Stimulated activated CD4-positive, alpha-beta T cell treated with anti-CD3 and anti-CD28 coated beads, Interleukin-1b, Interleukin-23, amount 100 ng/mL, for 24 hours (primary cell): ENCODE results near the gene PPP1R9B.

ENCODE experiments used
- DNase-seq, 4 experiments: peaks; one replicate each; pipeline ENCODE4 v3.0.0-alpha.2; 2020; ENCODE audit warnings: low read depth in 4 of 4, low spot score in 1 of 4

Gene PPP1R9B

DNA sequence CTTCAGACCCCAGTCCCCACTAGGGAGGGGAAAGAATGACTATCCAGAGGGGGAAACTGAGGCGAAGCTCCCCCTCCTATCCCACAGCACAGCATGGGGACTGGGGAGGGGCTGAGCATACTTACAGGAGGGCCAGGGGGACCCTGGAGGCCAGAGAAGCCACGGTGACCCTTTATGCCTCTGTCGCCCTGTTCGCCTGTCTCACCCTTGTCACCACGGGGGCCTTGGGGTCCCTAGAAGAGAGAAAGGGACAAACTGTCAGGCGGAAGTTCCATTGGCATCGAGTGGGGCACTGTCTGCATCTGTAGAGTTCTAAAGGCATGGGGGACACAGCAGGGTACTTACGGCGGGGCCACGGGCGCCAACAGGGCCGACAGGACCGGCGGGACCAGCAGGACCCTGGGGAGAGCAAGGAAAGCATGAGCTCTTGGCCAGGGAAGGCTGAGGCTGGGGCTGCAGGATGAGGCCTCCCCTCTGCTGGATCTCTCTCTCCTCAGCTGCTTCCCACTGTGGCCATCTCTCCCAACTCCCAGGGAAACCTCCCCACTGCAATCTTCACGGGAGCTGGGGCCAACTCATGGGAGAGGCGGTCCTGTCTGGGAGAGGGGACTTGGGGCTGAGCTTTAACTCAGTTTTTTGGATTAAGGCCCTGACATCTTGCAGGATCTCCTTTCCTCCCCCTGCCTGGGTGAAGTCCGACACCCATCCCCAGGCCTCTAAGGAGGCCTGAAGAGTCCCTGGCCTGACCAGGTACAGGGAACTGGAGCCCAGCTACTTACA, 37.5 kb upstream of the PPP1R9B start:
- no peak for DNase-seq

DNA sequence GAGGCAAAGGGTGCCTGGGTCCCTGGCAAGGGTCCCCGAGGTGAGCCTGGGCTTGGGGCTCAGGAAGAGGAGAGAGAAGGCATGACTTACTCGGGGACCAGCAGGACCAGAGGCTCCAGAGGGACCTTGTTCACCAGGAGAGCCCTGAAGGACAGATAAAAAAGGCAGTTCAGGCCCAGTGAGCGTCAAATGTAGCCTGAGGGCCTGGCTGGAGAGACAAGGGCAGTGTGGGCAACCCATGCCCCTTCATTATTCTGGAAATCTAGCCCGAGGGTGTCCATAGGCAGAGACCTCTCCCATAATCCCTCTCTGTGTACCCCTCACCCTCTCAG, 36.9 kb upstream of the PPP1R9B start:
- DNase-seq, result no peak

DNA sequence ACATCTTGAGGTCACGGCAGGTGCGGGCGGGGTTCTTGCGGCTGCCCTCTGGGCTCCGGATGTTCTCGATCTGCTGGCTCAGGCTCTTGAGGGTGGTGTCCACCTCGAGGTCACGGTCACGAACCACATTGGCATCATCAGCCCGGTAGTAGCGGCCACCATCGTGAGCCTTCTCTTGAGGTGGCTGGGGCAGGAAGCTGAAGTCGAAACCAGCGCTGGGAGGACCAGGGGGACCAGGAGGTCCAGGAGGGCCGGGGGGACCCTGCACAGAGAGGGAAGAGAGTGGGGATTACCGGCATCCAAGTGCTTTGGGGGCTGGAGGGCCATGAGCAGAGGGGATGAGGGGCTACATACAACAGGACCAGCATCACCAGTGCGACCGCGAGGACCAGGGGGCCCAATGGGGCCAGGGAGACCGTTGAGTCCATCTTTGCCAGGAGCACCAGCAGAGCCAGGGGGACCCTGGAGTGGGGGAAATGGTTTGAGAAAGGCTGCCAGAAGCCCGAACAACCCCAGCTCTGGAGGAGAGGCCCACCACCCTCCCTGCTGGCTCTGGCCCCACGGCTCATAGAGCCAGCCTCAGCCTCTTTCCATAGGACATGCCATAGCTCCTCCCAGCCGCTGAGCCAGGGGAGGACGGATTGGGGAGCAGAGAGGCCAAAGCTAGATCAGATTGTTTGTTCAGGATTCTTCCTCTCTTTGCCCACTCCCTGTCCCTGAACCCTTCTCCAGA, 36.4 kb upstream of the PPP1R9B start:
- no peak for DNase-seq

DNA sequence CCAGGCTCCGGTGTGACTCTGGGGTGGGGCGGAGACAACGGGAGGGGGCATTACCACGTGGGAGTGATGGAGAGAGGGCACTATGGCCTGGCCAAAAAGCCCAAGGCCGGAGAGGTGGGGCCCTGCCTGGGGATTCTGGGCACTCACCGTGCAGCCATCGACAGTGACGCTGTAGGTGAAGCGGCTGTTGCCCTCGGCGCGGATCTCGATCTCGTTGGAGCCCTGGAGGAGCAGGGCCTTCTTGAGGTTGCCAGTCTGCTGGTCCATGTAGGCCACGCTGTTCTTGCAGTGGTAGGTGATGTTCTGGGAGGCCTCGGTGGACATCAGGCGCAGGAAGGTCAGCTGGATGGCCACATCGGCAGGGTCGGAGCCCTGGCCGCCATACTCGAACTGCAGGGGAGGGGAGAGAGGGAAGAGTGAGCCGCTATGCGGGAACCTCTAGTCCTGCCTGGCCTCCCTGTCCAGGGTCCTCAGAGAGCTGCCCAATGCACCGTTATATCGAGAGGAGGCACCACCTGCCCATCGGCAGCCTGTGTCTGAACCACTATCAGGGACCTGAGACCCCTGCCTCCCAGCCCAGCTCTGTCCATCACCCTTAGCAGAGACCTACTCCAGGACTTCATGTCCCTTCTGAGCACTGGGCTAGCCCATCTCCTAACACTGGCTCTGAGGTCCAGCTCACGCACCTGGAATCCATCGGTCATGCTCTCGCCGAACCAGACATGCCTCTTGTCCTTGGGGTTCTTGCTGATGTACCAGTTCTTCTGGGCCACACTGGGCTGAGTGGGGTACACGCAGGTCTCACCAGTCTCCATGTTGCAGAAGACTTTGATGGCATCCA, 35.4 kb upstream of the PPP1R9B start:
- no peak for DNase-seq

DNA sequence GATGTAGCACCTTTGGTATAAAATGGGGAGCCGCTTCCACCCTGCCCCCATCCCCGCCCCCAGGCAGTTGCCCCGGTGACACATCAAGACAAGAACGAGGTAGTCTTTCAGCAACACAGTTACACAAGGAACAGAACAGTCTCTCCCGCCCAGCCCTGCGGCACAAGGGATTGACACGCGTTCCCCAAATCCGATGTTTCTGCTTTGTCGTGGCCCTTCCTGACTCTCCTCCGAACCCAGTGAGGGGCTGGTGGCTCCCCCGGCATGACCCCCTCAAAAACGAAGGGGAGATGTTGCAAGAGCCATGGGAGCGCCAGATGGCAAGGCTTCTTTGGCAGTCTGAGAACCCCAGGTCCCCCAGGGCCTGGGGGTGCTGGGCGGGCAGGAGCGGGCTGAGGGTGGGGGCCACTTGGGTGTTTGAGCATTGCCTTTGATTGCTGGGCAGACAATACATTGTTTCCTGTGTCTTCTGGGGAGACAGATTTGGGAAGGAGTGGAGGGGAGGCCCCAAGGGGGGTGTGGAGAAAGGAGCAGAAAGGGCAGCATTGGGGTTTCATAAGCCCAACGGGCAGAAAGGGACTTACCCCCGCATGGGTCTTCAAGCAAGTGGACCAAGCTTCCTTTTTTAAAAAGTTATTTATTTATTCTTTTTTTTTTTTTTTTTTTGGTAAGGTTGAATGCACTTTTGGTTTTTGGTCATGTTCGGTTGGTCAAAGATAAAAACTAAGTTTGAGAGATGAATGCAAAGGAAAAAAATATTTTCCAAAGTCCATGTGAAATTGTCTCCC, 34.3 kb upstream of the PPP1R9B start:
- no peak for DNase-seq

DNA sequence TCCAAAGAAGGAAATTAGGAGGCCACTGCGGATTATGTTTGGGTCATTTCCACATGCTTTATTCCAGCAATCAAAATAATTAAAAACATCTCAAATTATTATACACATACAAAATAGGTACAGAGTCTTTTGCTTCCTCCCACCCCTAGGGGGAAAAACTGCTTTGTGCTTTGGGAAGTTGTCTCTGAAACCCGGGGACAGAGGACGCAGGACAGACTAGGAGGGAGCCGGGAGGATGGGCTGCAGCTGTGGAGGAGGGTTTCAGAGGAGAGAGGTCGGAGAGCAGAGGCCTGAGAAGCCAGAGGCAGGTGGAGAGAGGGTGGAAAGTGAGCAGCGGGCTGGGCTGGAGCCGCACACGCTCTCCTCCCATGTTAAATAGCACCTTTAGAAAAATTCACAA, 33.6 kb upstream of the PPP1R9B start:
- DNase-seq, result no peak

DNA sequence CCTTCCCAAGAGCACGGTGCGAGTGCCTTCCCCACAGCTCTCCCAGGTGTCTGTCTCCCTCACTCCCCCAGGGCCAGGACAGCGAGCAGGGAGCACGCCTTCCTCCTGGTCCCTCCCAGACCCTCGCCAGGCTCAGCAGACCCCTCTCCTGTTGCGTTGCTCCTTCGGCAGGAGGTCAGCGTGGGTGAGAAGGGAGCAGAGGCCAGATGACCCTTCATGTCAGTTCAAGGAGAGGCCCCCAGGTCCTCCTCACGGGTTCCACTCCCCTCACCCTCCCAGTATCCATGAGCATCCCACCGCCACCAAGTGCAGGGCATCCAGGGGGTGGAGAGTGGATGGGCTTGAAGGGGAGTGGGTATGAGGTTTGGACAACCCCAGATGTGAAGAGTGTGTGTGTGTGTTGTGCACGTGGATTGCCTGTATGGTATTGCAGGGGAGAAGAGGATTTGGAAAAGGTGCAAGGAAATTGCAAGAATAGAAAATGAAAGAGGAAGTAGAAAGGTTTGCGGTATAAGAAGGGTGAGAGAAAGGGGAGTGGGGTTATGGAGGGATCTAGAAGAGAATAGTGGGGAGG, 33.0 kb upstream of the PPP1R9B start:
- no peak for DNase-seq

DNA sequence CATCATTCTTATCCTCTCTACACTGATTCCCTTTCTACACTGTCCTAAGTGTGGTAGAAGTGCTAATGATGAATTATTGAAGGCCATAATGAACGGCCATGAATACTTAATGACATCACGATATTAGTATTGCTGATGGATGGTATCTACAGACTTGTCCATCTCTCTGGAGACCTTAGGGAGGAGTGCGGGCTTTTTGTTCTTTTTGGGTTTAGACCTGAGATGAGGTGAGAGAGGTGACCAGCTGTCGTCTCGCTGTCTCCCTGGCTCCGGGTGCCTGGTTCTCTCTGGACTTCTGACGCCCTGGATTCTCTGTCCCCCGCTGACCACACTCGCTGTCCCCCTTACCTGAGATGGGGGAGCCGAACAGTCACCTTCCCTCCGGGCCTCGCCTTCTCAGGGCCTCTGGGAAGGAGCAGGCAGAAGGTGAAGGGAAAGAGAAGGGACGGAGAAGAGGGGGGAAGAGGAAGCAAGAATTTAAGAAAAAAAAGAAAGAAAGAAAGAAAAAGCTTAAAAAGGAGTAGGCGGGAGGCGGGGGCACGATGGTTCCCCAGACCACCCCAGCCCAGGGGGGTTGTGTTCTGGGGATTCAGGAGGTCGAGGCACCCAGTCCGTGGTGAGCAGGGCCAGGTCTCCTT, 32.4 kb upstream of the PPP1R9B start:
- DNase-seq, result no peak

DNA sequence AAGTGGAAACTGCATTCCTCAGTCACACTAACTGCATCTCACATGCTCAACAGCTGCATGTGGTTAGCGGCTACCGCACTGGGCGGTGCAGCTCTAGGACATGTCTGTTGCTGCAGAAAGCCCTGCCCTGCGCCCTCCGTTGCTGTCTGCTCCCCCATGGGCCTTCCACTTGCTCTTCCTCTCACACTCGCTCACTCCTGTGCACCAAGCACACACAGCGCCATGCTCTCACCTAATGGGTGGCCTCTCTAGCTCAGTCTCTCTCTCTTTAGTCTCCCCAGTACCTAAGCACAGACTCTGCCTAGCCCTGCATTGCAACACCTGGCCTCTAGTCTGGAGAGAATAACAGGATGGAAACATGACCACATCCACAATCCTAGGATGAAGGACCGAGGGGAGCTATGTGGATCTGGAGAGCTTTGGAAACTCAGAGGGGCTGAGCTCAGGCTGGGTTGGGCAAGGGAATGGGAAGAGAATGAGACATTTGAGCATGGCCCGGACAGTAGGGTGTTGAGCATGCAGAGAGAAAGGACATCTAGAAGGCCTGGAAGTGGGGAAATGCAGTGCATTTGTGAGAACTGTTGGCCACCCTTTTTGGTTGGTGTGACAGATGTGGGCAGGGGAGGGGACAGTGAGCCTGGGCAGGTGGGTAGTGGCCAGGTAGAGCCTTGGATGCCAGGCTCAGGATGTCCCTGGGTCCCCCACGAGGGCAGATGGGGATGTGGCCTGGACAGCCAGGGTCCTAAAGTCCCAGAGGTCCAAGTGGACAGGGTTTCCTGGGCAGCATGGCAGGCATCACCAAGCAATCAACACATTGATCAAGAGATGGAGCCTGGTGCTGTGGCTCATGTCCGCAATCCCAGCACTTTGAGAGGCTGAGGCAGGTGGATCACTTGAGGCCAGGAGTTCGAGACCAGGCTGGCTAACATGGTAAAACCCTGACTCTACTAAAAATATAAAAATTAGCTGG, 31.4 kb upstream of the PPP1R9B start:
- no peak for DNase-seq

DNA sequence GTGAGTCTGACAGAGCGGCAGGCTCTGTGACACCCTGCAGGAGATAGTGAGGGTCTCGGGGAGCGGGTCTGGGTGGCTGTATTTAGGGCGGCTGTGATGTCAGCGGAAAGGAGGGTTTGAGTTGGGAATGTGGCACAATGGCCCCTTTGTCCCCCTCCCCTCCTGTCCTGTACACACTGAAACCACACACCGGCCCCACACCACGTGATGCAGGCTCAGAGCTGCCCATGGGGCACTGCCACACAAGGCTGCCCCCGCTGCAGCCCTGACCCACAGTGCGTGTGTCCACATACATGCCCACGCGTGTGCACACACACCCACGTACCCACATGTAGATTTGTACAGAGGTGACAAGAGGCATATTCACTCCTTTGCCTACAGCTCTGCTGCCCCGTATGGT, 30.7 kb upstream of the PPP1R9B start:
- no peak for DNase-seq

DNA sequence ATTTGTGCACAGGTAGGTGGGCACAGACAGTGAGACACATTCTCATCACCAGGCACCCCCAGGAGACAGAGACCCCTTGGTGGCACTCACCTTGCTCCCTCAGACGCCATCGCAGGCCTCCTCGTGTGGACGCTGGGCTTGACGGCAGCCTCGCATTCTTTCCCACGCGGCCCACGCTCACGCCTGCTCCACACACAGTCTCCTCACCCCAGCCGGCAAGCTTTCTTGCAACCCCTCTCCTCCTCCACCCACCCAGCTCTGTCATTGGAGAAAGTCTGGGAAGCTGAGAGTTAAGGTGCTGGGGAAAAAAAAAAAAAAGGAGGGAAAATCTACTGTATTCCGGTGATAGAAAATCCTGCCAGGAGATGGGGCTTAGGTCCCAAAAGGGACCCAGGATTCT, 30.1 kb upstream of the PPP1R9B start:
- no peak for DNase-seq

DNA sequence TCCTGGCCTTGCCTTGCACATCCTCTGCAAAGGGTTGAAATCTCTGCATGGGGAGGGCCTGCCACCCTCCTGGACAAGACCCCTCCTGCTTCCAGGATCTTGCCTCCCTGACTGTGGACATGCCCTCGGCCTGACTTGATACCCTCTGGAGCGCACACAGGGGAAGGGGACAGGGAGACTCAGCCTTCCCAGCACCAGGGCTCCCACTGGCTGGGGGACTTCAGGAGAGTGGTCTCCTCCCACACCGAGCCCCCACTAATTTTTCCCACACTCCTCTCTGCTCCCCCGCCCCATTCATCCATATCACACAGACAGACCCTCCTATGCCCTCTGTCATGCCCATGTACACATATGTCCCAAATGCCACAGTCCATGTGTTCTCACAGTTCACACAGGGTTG, 29.6 kb upstream of the PPP1R9B start:
- no peak for DNase-seq

DNA sequence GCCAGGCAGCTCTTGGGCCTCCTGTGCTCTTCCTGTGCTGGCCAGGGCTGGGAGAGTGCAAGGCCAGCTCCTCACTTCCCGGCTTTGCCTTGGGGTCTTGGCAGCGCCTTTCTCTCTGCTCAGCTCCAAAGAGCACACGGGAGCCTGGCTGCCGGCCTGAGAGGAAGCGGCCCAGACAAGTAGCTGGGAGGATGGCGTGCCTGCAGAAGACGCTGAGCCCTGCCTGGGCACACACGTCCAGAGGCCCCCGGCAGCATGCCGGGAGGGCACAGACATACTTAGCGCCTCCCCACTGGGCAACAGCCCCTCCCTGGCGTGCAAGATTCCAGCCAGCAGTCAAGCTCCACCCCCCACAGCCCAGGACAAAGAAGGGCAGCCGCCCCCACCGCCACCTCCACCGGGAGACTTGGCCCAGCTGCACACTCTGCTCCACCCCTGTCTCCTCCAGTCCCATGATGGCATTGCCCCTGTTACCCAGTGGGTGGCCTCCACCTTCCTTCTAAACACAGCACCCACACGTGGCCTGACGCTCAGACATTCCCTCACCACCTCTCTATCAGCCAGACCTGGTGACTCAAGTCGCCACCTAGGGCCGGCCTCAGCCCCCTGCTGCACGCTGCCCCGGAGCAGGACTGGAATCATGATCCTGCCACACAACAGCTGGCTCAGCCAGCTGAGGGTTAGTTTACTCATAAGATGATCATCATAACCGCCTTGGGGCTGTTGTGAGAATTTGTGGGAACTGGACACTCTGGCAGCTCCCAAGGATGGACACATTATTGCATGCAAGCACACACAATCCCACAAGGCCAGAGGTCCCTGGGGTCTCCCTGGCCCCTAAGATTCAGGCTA, 27.7 kb upstream of the PPP1R9B start:
- peak in 1 of 4 experiments; percentile 30 for DNase-seq

DNA sequence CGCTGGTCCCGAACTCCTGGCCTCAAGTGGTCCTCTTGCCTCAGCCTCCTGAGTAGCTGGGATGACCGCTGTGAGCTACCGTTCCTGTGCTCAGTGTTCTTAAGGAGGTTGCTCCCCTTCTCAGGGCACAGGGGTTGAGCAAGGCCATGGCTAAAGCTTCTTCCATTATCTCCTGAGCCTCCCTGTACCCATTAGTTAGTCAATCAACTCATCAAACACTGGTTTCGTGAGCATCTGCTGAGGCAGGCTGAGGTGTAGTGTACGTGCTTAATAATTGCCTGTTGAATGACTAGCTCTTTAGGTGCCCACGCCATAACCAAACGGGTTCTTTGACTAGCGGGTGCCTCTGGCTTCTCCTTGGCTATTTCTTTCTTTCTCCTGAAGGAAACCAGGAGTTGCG, 27.0 kb upstream of the PPP1R9B start:
- no peak for DNase-seq

DNA sequence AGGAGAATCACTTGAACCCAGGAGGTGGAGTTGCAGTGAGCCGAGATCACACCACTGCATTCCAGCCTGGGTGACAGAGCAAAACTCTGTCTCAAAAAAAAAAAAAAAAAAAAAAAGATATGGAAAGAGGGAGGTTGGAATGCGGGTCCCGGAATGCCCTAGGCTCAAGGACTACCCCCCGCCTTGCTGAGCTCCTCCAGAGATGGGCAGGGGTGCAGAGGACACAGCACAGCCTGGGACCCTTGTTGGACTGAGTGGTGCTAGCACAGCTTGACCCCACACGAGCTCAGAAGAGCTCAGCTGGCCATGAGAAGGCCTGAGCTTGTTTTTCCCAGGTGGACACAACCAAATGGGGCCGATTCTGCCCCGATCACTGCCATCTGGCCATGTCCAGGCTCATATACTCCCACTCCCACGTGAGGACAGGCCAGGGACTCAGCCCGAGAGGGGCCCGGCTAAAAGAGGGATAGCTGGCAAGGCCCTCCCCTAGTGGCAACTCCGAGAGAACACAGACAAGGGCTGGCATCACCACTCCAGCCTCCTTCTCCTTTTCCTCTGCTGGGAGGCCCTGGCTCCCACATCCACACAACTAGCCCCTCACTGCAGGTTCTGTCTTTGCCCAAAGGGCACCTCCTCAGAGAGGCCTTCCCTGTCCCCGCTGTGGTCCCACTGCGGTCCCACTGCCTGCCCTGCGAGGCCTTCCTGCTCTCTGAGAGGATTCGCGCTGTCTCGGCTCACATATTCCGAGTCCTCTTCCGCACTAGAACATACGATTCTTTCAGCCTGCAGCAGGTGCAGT, 26.3 kb upstream of the PPP1R9B start:
- no peak for DNase-seq

DNA sequence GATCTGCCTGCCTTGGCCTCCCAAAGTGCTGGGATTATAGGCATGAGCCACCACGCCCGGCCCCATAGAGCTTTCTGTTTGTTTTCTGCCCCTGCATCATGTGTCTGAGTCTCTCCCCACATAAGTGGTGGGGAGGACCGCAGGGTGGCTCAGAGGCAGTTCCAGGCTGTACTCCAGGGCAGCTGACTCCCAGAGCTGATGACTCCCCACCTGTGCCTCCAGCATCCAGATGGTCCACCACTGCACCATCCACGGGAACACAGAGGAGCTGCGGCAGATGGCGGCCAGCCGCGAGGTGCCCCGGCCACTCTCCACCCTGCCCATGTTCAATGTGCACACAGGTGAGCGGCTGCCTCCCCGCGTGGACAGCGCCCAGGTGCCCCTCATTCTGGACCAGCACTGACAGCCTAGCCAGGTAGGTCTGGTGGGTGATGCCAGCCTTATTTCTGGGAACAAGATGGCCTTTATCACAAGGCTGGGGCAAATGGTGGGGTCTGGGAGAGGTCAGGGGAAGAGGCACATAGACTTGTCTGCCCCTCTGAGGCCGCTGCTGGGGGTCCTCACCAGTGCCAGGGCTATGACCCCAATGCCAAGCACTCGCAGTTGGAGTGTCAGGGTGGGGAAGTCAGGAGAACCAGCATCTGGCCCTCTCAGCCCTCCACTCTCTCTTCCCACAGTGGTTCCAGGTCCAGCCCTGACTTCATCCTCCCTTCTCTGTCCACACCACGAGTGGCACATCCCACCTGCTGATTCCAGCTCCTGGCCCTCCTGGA, 24.7 kb upstream of the PPP1R9B start:
- no peak for DNase-seq

DNA sequence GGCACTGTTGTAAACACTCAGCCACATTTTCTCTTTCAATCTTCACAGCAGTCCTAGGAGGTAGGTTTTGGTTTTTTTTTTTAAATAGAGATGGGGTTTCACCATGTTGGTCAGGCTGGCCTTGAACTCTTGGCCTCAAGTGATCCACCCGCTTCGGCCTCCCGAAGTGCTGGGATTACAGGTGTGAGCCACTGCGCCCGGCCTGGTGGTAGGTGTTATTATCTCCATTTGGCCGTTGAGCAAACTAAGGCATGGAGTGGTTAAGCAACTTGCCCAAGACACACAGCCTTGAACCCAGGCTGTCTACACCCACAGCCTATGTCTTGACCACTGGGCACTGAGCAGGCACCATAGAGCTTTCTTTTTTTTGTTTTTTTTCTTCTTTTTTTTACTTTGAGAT, 24.0 kb upstream of the PPP1R9B start:
- no peak for DNase-seq
